Chondrocyte (in vitro differentiated cells): ENCODE results near the gene MAPK6. TPM values are rescaled to one million over a fixed set of nuclear protein-coding genes. Genes with fewer than 3 reads are reported as not detected.
"Not testable (repeated sequence)": the region's sequence is repeated elsewhere in the genome, so short reads cannot be mapped to it uniquely, and the experiment has no call there.

ENCODE experiments used
- DNase-seq: peaks from one replicate; pipeline ENCODE4 v3.0.0; 2021; ENCODE audit warnings: mixed read lengths, low spot score
- H3K27ac Mint-ChIP-seq: one replicate; pipeline ENCODE4 v1.8.0; 2021; ENCODE audit warnings: mild to moderate bottlenecking, moderate library complexity, mixed read lengths; ENCODE audit not compliant: unreplicated experiment
- H3K27me3 Mint-ChIP-seq: 2 replicates; pipeline ENCODE4 v1.8.0; 2021; ENCODE audit warnings: low read depth, mixed read lengths
- H3K36me3 Mint-ChIP-seq: 2 replicates; pipeline ENCODE4 v1.8.0; 2021; ENCODE audit warnings: low read depth, mixed read lengths
- H3K4me1 Mint-ChIP-seq: 2 replicates; pipeline ENCODE4 v1.8.0; 2021; ENCODE audit warnings: low read depth, mild to moderate bottlenecking, mixed read lengths
- H3K4me3 Mint-ChIP-seq: one replicate; pipeline ENCODE4 v1.8.0; 2021; ENCODE audit warnings: mild to moderate bottlenecking, moderate library complexity, mixed read lengths; ENCODE audit not compliant: unreplicated experiment
- H3K9me3 Mint-ChIP-seq: 2 replicates; pipeline ENCODE4 v1.8.0; 2021; ENCODE audit warnings: low read depth, mixed read lengths
- CTCF ChIP-seq: fragments of 200-600 bp; sonication (generic); IDR thresholded peaks from 2 replicates; pipeline ENCODE4 v1.5.0; 2021; ENCODE audit warnings: antibody characterized with exemption, mild to moderate bottlenecking, moderate library complexity
- total RNA-seq: library from RNA; stranded (reverse); gene quantifications from 3 replicates; pipeline ENCODE4 v1.2.1, GENCODE V29; 2021

The MAPK6 gene
- total RNA-seq, 1 donor from 2014 or later: 59.0 TPM

- H3K4me3 Mint-ChIP-seq: no peak overlapping the region
- DNase-seq: no peak
- TF ChIP-seq CTCF: no peak
- peaks cover 33% of the 10 kb centered on the region for H3K4me1 Mint-ChIP-seq
- H3K36me3 Mint-ChIP-seq: peaks cover 37% of the 10 kb centered on the region
- peak overlapping the region; percentile 64 for H3K27ac Mint-ChIP-seq
- H3K27me3 Mint-ChIP-seq: no peaks in the 10 kb centered on the region
- H3K9me3 Mint-ChIP-seq: no peaks in the 10 kb centered on the region
Measured at GRCh38 chr15:52050416-52050815, 31.4 kb downstream of the MAPK6 start.

- DNase-seq: no peak
- Mint-ChIP-seq H3K9me3 (no peaks in the 10 kb centered on the region), H3K27ac (no peak overlapping the region), H3K4me3 (no peak overlapping the region), H3K36me3 (peaks cover 31% of the 10 kb centered on the region), H3K27me3 (no peaks in the 10 kb centered on the region), H3K4me1 (peaks cover 19% of the 10 kb centered on the region)
- no peak for TF ChIP-seq CTCF
Measured at GRCh38 chr15:52052066-52052935, 33.3 kb downstream of the MAPK6 start.

GRCh38 chr15:52054381-52054780 lies 35.4 kb downstream of the MAPK6 start:
- H3K27ac Mint-ChIP-seq: no peak overlapping the region
- TF ChIP-seq CTCF: no peak
- peaks cover 16% of the 10 kb centered on the region for H3K4me1 Mint-ChIP-seq
- no peaks in the 10 kb centered on the region for H3K27me3 Mint-ChIP-seq
- H3K9me3 Mint-ChIP-seq: no peaks in the 10 kb centered on the region
- no peak for DNase-seq
- no peak overlapping the region for H3K4me3 Mint-ChIP-seq
- peaks cover 27% of the 10 kb centered on the region for H3K36me3 Mint-ChIP-seq

GRCh38 chr15:52054858-52055257 lies 35.8 kb downstream of the MAPK6 start:
- H3K4me3 Mint-ChIP-seq, H3K9me3 Mint-ChIP-seq, H3K27ac Mint-ChIP-seq, H3K27me3 Mint-ChIP-seq, DNase-seq: not testable (repeated sequence)
- H3K36me3 Mint-ChIP-seq: peaks cover 31% of the 10 kb centered on the region
- peaks cover 14% of the 10 kb centered on the region for H3K4me1 Mint-ChIP-seq

GRCh38 chr15:52056001-52056400 lies 37.0 kb downstream of the MAPK6 start:
- H3K27me3 Mint-ChIP-seq: no peaks in the 10 kb centered on the region
- peaks cover 34% of the 10 kb centered on the region for H3K36me3 Mint-ChIP-seq
- no peak for DNase-seq
- no peak overlapping the region for H3K4me3 Mint-ChIP-seq
- H3K4me1 Mint-ChIP-seq: peaks cover 9% of the 10 kb centered on the region
- TF ChIP-seq CTCF: no peak
- no peak overlapping the region for H3K27ac Mint-ChIP-seq
- H3K9me3 Mint-ChIP-seq: no peaks in the 10 kb centered on the region

- Mint-ChIP-seq H3K4me3 (no peak overlapping the region), H3K27ac (no peak overlapping the region), H3K4me1 (peaks cover 9% of the 10 kb centered on the region), H3K27me3 (no peaks in the 10 kb centered on the region), H3K9me3 (no peaks in the 10 kb centered on the region), H3K36me3 (peaks cover 34% of the 10 kb centered on the region)
- no peak for TF ChIP-seq CTCF
- DNase-seq: no peak
Measured at GRCh38 chr15:52056496-52056895, 37.5 kb downstream of the MAPK6 start.
